ENCODE results near the gene ANKRD29. TPM values are rescaled to one million over a fixed set of nuclear protein-coding genes. Genes with fewer than 3 reads are reported as not detected.
A peak's percentile ranks its signal among the peaks of the same experiment; 100 is the strongest.

Gene ANKRD29
- 0.59 TPM for polyA plus RNA-seq (2013)

- CTCF ChIA-PET, result interaction anchor here (0.9 to 1.3 kb wide), 3 partner anchors 8 to 40 kb away, joined by 3 to 4 read pairs (median 4); no protein-coding TSS in a partner anchor
- POLR2A ChIA-PET, result no interaction called here
These were observed at the start of gene ANKRD29 for GRCh38 chr18:23662309-23663263. Gene ANKRD29 (minus strand): TSS chr18:23662911. CDS start chr18:23662730, 181 bp downstream.

DNA sequence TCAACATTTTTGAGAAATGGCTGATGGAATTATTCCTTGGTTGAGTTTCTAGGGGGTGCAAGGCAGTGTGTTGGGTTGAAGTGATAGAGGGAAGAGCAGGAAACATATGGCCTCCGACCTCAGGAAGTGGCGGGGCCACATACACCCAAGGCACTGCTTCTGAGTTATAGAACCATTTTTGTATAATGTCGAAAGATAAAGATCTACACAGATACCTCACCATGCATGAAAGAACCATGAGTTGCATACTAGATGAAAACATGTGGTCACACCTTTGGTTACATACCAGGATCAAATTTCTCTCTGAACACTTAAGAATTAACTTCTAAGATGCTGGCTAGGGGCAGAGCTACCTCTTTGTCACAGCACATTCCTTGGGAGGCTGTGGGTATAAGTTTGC lies 49.7 kb upstream of the ANKRD29 start:
- H3K27me3 ChIP-seq (replicated peaks in 2 of 5; ENCODE audit: control insufficient read depth in 4 of 5, insufficient read depth in 5 of 5, low read length in 4 of 5), result no peaks in the 10 kb centered on the region
- peak; percentile 72 to 98 (median 96) for DNase-seq
- no peaks in the 10 kb centered on the region for H3K36me3 ChIP-seq (ENCODE audit: control insufficient read depth in 4 of 4, insufficient read depth in 4 of 4, low read length in 3 of 4)
- 0% methylated on average over 1 of the region's 3 CpGs for WGBS (ENCODE audit: insufficient coverage)
- CTCF ChIA-PET, result interaction anchor here (2.0 to 2.3 kb wide), 2 partner anchors 10 to 16 kb away, joined by 6 to 7 read pairs; no protein-coding TSS in a partner anchor
- POLR2A ChIA-PET, result interaction anchor here (0.7 kb wide), 1 partner anchor 151 kb away, joined by 4 read pairs; no protein-coding TSS in a partner anchor
- H3K4me1 ChIP-seq (ENCODE audit: control extremely low read depth in 1 of 4, control insufficient read depth in 4 of 4, insufficient read depth in 4 of 4, low read length in 3 of 4), result peaks cover 7 to 25% (median 16%) of the 10 kb centered on the region in 4 experiments
- H3K27ac ChIP-seq (ENCODE audit: insufficient read depth in 1 of 2, low read depth in 1 of 2, low read length in 2 of 2, poor library complexity in 1 of 2, severe bottlenecking in 2 of 2), result no peak overlapping the region
- peak overlapping the region in 1 of 7 experiments; percentile 10 for H3K4me3 ChIP-seq (ENCODE audit: control insufficient read depth in 1 of 7, extremely low read depth in 1 of 7, insufficient read depth in 4 of 7, low read depth in 2 of 7, low read length in 6 of 7)
- no peaks in the 10 kb centered on the region for H3K9me3 ChIP-seq (ENCODE audit: control extremely low read depth in 1 of 5, control insufficient read depth in 4 of 5, insufficient read depth in 2 of 5, low read depth in 1 of 5, low read length in 4 of 5)

More at GRCh38 chr18:23662309-23663263, at the start of gene ANKRD29:
- Histone ChIP-seq H3K36me3 (ENCODE audit: control insufficient read depth in 4 of 4, insufficient read depth in 4 of 4, low read length in 3 of 4) (no peaks in the 10 kb centered on the region), H3K4me1 (ENCODE audit: control extremely low read depth in 1 of 4, control insufficient read depth in 4 of 4, insufficient read depth in 4 of 4, low read length in 3 of 4) (peaks cover 6 to 17% (median 17%) of the 10 kb centered on the region in 4 experiments), H3K4me3 (ENCODE audit: control insufficient read depth in 1 of 7, extremely low read depth in 1 of 7, insufficient read depth in 4 of 7, low read depth in 2 of 7, low read length in 6 of 7) (peak within 1 kb of the TSS in 6 of 7 experiments; percentile 47 to 82 (median 66)), H3K27ac (ENCODE audit: insufficient read depth in 1 of 2, low read depth in 1 of 2, low read length in 2 of 2, poor library complexity in 1 of 2, severe bottlenecking in 2 of 2) (no peak within 1 kb of the TSS), H3K9me3 (ENCODE audit: control extremely low read depth in 1 of 5, control insufficient read depth in 4 of 5, insufficient read depth in 2 of 5, low read depth in 1 of 5, low read length in 4 of 5) (no peaks in the 10 kb centered on the region), H3K27me3 (replicated peaks in 2 of 5; ENCODE audit: control insufficient read depth in 4 of 5, insufficient read depth in 5 of 5, low read length in 4 of 5) (peaks cover 4 to 32% (median 18%) of the 10 kb centered on the region in 5 experiments)
- peak; percentile 46 to 89 (median 85) for DNase-seq
- WGBS (ENCODE audit: insufficient coverage), result under 1% methylated on average over 64 of the region's 86 CpGs

GRCh38 chr18:23711426-23711825 lies 48.7 kb upstream of the ANKRD29 start:
- DNase-seq, result no peak
- H3K4me3 ChIP-seq (ENCODE audit: control insufficient read depth in 1 of 7, extremely low read depth in 1 of 7, insufficient read depth in 4 of 7, low read depth in 2 of 7, low read length in 6 of 7), result no peak overlapping the region
- no peaks in the 10 kb centered on the region for H3K36me3 ChIP-seq (ENCODE audit: control insufficient read depth in 4 of 4, insufficient read depth in 4 of 4, low read length in 3 of 4)
- H3K9me3 ChIP-seq (ENCODE audit: control extremely low read depth in 1 of 5, control insufficient read depth in 4 of 5, insufficient read depth in 2 of 5, low read depth in 1 of 5, low read length in 4 of 5), result peaks cover 0 to 6% (median 0%) of the 10 kb centered on the region in 5 experiments
- peaks cover 7 to 25% (median 16%) of the 10 kb centered on the region in 4 experiments for H3K4me1 ChIP-seq (ENCODE audit: control extremely low read depth in 1 of 4, control insufficient read depth in 4 of 4, insufficient read depth in 4 of 4, low read length in 3 of 4)
- ChIA-PET CTCF (interaction anchor here (2.0 kb wide), 1 partner anchor 9 kb away, joined by 6 read pairs; no protein-coding TSS in a partner anchor), POLR2A (no interaction called here)
- no peak overlapping the region for H3K27ac ChIP-seq (ENCODE audit: insufficient read depth in 1 of 2, low read depth in 1 of 2, low read length in 2 of 2, poor library complexity in 1 of 2, severe bottlenecking in 2 of 2)
- 100% methylated on average over 1 of the region's 1 CpG for WGBS (ENCODE audit: insufficient coverage)
- H3K27me3 ChIP-seq (replicated peaks in 2 of 5; ENCODE audit: control insufficient read depth in 4 of 5, insufficient read depth in 5 of 5, low read length in 4 of 5), result no peaks in the 10 kb centered on the region

GRCh38 chr18:23710946-23711345 lies 48.2 kb upstream of the ANKRD29 start:
- WGBS (ENCODE audit: insufficient coverage), result no CpG with 5 or more reads among the region's 1 CpG
- ChIA-PET CTCF (interaction anchor here (1.2 to 2.0 kb wide), 2 partner anchors 8 to 14 kb away, joined by 4 to 6 read pairs; no protein-coding TSS in a partner anchor), POLR2A (no interaction called here)
- no peak for DNase-seq
- peaks cover 7 to 25% (median 16%) of the 10 kb centered on the region in 4 experiments for H3K4me1 ChIP-seq (ENCODE audit: control extremely low read depth in 1 of 4, control insufficient read depth in 4 of 4, insufficient read depth in 4 of 4, low read length in 3 of 4)
- H3K36me3 ChIP-seq (ENCODE audit: control insufficient read depth in 4 of 4, insufficient read depth in 4 of 4, low read length in 3 of 4), result no peaks in the 10 kb centered on the region
- H3K9me3 ChIP-seq (ENCODE audit: control extremely low read depth in 1 of 5, control insufficient read depth in 4 of 5, insufficient read depth in 2 of 5, low read depth in 1 of 5, low read length in 4 of 5), result peaks cover 0 to 6% (median 0%) of the 10 kb centered on the region in 5 experiments
- H3K27ac ChIP-seq (ENCODE audit: insufficient read depth in 1 of 2, low read depth in 1 of 2, low read length in 2 of 2, poor library complexity in 1 of 2, severe bottlenecking in 2 of 2), result no peak overlapping the region
- no peak overlapping the region for H3K4me3 ChIP-seq (ENCODE audit: control insufficient read depth in 1 of 7, extremely low read depth in 1 of 7, insufficient read depth in 4 of 7, low read depth in 2 of 7, low read length in 6 of 7)
- no peaks in the 10 kb centered on the region for H3K27me3 ChIP-seq (replicated peaks in 2 of 5; ENCODE audit: control insufficient read depth in 4 of 5, insufficient read depth in 5 of 5, low read length in 4 of 5)

DNA sequence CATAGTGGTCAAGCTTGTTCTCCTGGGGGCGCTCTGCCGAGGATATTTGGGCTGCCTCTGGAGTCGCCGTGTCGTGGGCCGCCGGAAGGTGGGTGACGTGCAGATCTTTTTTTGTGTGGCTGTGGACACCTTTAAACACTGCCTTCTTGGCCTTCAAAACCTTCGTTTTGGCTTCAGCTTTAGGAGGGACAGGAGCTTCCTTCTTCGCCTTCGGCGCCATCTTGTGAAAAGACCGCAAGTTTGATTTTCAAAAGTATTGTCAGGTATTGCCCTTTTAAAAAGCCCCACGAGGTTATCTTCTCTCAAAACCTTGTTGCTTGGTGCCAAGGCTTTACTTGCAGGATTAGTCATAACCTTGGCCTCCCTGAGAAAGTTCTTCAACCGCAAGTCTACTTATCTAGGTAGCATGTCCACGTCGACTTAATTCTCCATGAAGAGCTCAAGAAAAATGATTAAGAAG lies 47.4 kb upstream of the ANKRD29 start:
- peaks cover 7 to 25% (median 16%) of the 10 kb centered on the region in 4 experiments for H3K4me1 ChIP-seq (ENCODE audit: control extremely low read depth in 1 of 4, control insufficient read depth in 4 of 4, insufficient read depth in 4 of 4, low read length in 3 of 4)
- H3K4me3 ChIP-seq (ENCODE audit: control insufficient read depth in 1 of 7, extremely low read depth in 1 of 7, insufficient read depth in 4 of 7, low read depth in 2 of 7, low read length in 6 of 7), result no peak overlapping the region
- POLR2A ChIA-PET, result no interaction called here
- CTCF ChIA-PET, result interaction anchor here (1.1 to 1.2 kb wide), 2 partner anchors 15 to 88 kb away, joined by 3 to 4 read pairs; no protein-coding TSS in a partner anchor
- 98% methylated on average over 15 of the region's 17 CpGs for WGBS (ENCODE audit: insufficient coverage)
- no peak overlapping the region for H3K27ac ChIP-seq (ENCODE audit: insufficient read depth in 1 of 2, low read depth in 1 of 2, low read length in 2 of 2, poor library complexity in 1 of 2, severe bottlenecking in 2 of 2)
- peaks cover 0 to 6% (median 0%) of the 10 kb centered on the region in 5 experiments for H3K9me3 ChIP-seq (ENCODE audit: control extremely low read depth in 1 of 5, control insufficient read depth in 4 of 5, insufficient read depth in 2 of 5, low read depth in 1 of 5, low read length in 4 of 5)
- H3K27me3 ChIP-seq (replicated peaks in 2 of 5; ENCODE audit: control insufficient read depth in 4 of 5, insufficient read depth in 5 of 5, low read length in 4 of 5), result no peaks in the 10 kb centered on the region
- no peaks in the 10 kb centered on the region for H3K36me3 ChIP-seq (ENCODE audit: control insufficient read depth in 4 of 4, insufficient read depth in 4 of 4, low read length in 3 of 4)
- no peak for DNase-seq

- DNase-seq, result no peak
- Histone ChIP-seq H3K4me3 (ENCODE audit: control insufficient read depth in 1 of 7, extremely low read depth in 1 of 7, insufficient read depth in 4 of 7, low read depth in 2 of 7, low read length in 6 of 7) (no peak overlapping the region), H3K27me3 (replicated peaks in 2 of 5; ENCODE audit: control insufficient read depth in 4 of 5, insufficient read depth in 5 of 5, low read length in 4 of 5) (no peaks in the 10 kb centered on the region), H3K36me3 (ENCODE audit: control insufficient read depth in 4 of 4, insufficient read depth in 4 of 4, low read length in 3 of 4) (no peaks in the 10 kb centered on the region), H3K9me3 (ENCODE audit: control extremely low read depth in 1 of 5, control insufficient read depth in 4 of 5, insufficient read depth in 2 of 5, low read depth in 1 of 5, low read length in 4 of 5) (peaks cover 0 to 6% (median 0%) of the 10 kb centered on the region in 5 experiments), H3K4me1 (ENCODE audit: control extremely low read depth in 1 of 4, control insufficient read depth in 4 of 4, insufficient read depth in 4 of 4, low read length in 3 of 4) (peaks cover 4 to 12% (median 9%) of the 10 kb centered on the region in 4 experiments), H3K27ac (ENCODE audit: insufficient read depth in 1 of 2, low read depth in 1 of 2, low read length in 2 of 2, poor library complexity in 1 of 2, severe bottlenecking in 2 of 2) (no peak overlapping the region)
- CTCF ChIA-PET, result no interaction called here
- no CpG with 5 or more reads among the region's 3 CpGs for WGBS (ENCODE audit: insufficient coverage)
- POLR2A ChIA-PET, result no interaction called here
These were observed 44.4 kb upstream of the ANKRD29 start for GRCh38 chr18:23706971-23707640.
